GM19467 (cell line): ENCODE measurements around the gene ALS2CL.

Experiments used
- ATAC-seq: cut with Tn5 transposase; IDR thresholded peaks from one replicate; pipeline ENCODE4 v1.9.1; 2021; ENCODE audit warnings: mild to moderate bottlenecking, moderate library complexity; ENCODE audit not compliant: unreplicated experiment

ALS2CL gene

GRCh38 chr3:46716461-46717441 is 23.3 kb upstream of the ALS2CL start:
- no peak for ATAC-seq

- no peak for ATAC-seq
Observed at GRCh38 chr3:46715507-46716175, 22.2 kb upstream of the ALS2CL start.

- ATAC-seq: no peak
Observed at GRCh38 chr3:46714728-46715506, 21.4 kb upstream of the ALS2CL start.

GRCh38 chr3:46713898-46714552 is 20.5 kb upstream of the ALS2CL start:
- ATAC-seq: no peak

- no peak for ATAC-seq
Observed at GRCh38 chr3:46713050-46713897, 19.8 kb upstream of the ALS2CL start.

GRCh38 chr3:46712191-46713049 is 18.9 kb upstream of the ALS2CL start:
- no peak for ATAC-seq

GRCh38 chr3:46711760-46712159 is 18.3 kb upstream of the ALS2CL start:
- no peak for ATAC-seq

- no peak for ATAC-seq
Observed at GRCh38 chr3:46711305-46711704, 17.8 kb upstream of the ALS2CL start.

GRCh38 chr3:46710671-46711295 is 17.3 kb upstream of the ALS2CL start:
- ATAC-seq: no peak

GRCh38 chr3:46710229-46710628 is 16.8 kb upstream of the ALS2CL start:
- ATAC-seq: no peak

GRCh38 chr3:46709721-46710120 is 16.2 kb upstream of the ALS2CL start:
- ATAC-seq: no peak

GRCh38 chr3:46709157-46709654 is 15.7 kb upstream of the ALS2CL start:
- ATAC-seq: no peak

GRCh38 chr3:46708401-46709156 is 15.1 kb upstream of the ALS2CL start:
- no peak for ATAC-seq

- ATAC-seq: no peak
Observed at GRCh38 chr3:46707601-46708011, 14.1 kb upstream of the ALS2CL start.

- ATAC-seq: no peak
Observed at GRCh38 chr3:46706771-46707582, 13.5 kb upstream of the ALS2CL start.

GRCh38 chr3:46705751-46706552 is 12.5 kb upstream of the ALS2CL start:
- ATAC-seq: no peak
